Keratinocyte (primary cell): ENCODE measurements around the gene GRAMD4. TPM values are rescaled to one million over a fixed set of nuclear protein-coding genes. Genes with fewer than 3 reads are reported as not detected.

ENCODE experiments used
- DNase-seq: peaks from one replicate; pipeline ENCODE4 v3.0.0-alpha.2; 2011; ENCODE audit warnings: low read depth, missing footprints, low spot score
- FAIRE-seq: peaks from 2 replicates; lab custom pipeline; 2011; peaks lifted over from hg19 to GRCh38; lab: Jason Lieb, UNC
- H2AFZ ChIP-seq: 2 replicates; pipeline ENCODE4 v1.6.0; 2012; ENCODE audit warnings: low read length, control low read depth, inconsistent platforms; ENCODE audit not compliant: control insufficient read depth
- H3K27ac ChIP-seq: 2 replicates; pipeline ENCODE4 v1.5.1; 2011; ENCODE audit warnings: low read length; ENCODE audit not compliant: control insufficient read depth, insufficient read depth
- H3K27me3 ChIP-seq: 3 replicates; pipeline ENCODE4 v1.6.0; 2011; ENCODE audit warnings: low read length; ENCODE audit not compliant: control insufficient read depth, insufficient read depth; ENCODE audit errors: extremely low read depth
- H3K36me3 ChIP-seq, 2 experiments: 2 replicates in 1 of 2; 3 replicates in 1 of 2; pipeline ENCODE4 v1.5.1; 2011; ENCODE audit warnings: low read length in 2 of 2, mild to moderate bottlenecking in 1 of 2; ENCODE audit not compliant: control insufficient read depth in 2 of 2, insufficient read depth in 2 of 2; ENCODE audit errors: extremely low read depth in 1 of 2
- H3K4me1 ChIP-seq: 3 replicates; pipeline ENCODE4 v1.5.1; 2011; ENCODE audit warnings: low read length; ENCODE audit not compliant: control insufficient read depth, insufficient read depth; ENCODE audit errors: extremely low read depth
- H3K4me2 ChIP-seq: 3 replicates; pipeline ENCODE4 v1.6.0; 2011; ENCODE audit warnings: low read depth, low read length; ENCODE audit not compliant: control insufficient read depth, insufficient read depth; ENCODE audit errors: extremely low read depth
- H3K4me3 ChIP-seq, 3 experiments: fragments of 200-600 bp in 1 of 3; sonication (generic) in 1 of 3; 2 replicates in 2 of 3; 3 replicates in 1 of 3; pipeline ENCODE4 v1.5.1; 2011 to 2016; ENCODE audit warnings: low read length in 3 of 3, mild to moderate bottlenecking in 3 of 3, control low read depth in 2 of 3, inconsistent platforms in 1 of 3, low read depth in 1 of 3, mixed read lengths in 1 of 3, mixed run types in 1 of 3, moderate library complexity in 1 of 3; ENCODE audit not compliant: control insufficient read depth in 2 of 3, insufficient read depth in 2 of 3; ENCODE audit errors: extremely low read depth in 1 of 3
- H3K79me2 ChIP-seq: 2 replicates; pipeline ENCODE4 v1.6.0; 2012; ENCODE audit warnings: low read length; ENCODE audit not compliant: control insufficient read depth, insufficient read depth
- H3K9ac ChIP-seq: 3 replicates; pipeline ENCODE4 v1.6.0; 2011; ENCODE audit warnings: low read length; ENCODE audit not compliant: control insufficient read depth, insufficient read depth; ENCODE audit errors: extremely low read depth
- H3K9me1 ChIP-seq: 3 replicates; pipeline ENCODE4 v1.6.0; 2011; ENCODE audit warnings: low read length; ENCODE audit not compliant: control insufficient read depth, insufficient read depth; ENCODE audit errors: extremely low read depth
- H3K9me3 ChIP-seq: 2 replicates; pipeline ENCODE4 v1.5.1; 2012; ENCODE audit warnings: low read depth, low read length; ENCODE audit not compliant: control insufficient read depth
- H4K20me1 ChIP-seq: 3 replicates; pipeline ENCODE4 v1.6.0; 2011; ENCODE audit warnings: low read length; ENCODE audit not compliant: control insufficient read depth, insufficient read depth; ENCODE audit errors: extremely low read depth
- CTCF ChIP-seq, 3 experiments: IDR thresholded peaks in 1 of 3; conservative IDR thresholded peaks in 1 of 3; optimal IDR thresholded peaks in 1 of 3; 2 replicates in 2 of 3; 3 replicates in 1 of 3; pipeline versions ENCODE3 to v1.5.1; 2011; ENCODE audit warnings: low read length in 3 of 3, mild to moderate bottlenecking in 3 of 3, moderate library complexity in 2 of 3, control low read depth in 1 of 3, inconsistent platforms in 1 of 3; ENCODE audit not compliant: insufficient read depth in 2 of 3; ENCODE audit errors: extremely low read depth in 1 of 3
- EZH2 ChIP-seq: IDR thresholded peaks from one replicate; pipeline ENCODE4 v1.6.1; 2012; ENCODE audit warnings: inconsistent platforms, mild to moderate bottlenecking, low read length, moderate library complexity
- dilution Hi-C: fragments of 300-500 bp; cut with MboI; formaldehyde crosslinking; loops from one replicate; pipeline ENCODE4 v1.7.0; 2020; ENCODE audit warnings: low sequenced_read_pairs; ENCODE audit not compliant: extremely low pct_ligation_motif_present
- polyA plus RNA-seq, 5 experiments: library from polyadenylated mRNA; depleted of rRNA in 3 of 5; stranded (reverse) in 3 of 5; stranded (forward) in 1 of 5; unstranded in 1 of 5; fragments of >200 nt; gene quantifications; 1 replicate in 1 of 5; 2 replicates in 3 of 5; 3 replicates in 1 of 5; pipeline versions ENCODE4 v1.2.1 to v1.2.3, GENCODE V29; 2011 to 2012; ENCODE audit warnings: missing spikeins in 2 of 5, low read depth in 1 of 5, low replicate concordance in 1 of 5

GRAMD4 gene
- polyA plus RNA-seq, 1 donor (not counting 4 experiments of a cell fraction or from before 2014, with no cell fraction given), result 17.3 TPM

- FAIRE-seq, result no peak
- H3K36me3 ChIP-seq, result peaks cover 0 to 7% of the 10 kb centered on the region in 2 experiments
Measured at GRCh38 chr22:46672731-46673130, 52.5 kb downstream of the GRAMD4 start.

GRCh38 chr22:46673205-46673604 lies 53.0 kb downstream of the GRAMD4 start:
- H3K9me1 ChIP-seq, result no peaks in the 10 kb centered on the region
- H3K27ac ChIP-seq, result no peak overlapping the region
- no peak overlapping the region for H3K9ac ChIP-seq
- FAIRE-seq (no peak), DNase-seq (no peak)
- TF ChIP-seq EZH2 (no peak), CTCF (optimal IDR thresholded peaks at IDR 0.05 in 1 of 3, IDR thresholded peaks at IDR 0.05 in 1 of 3, conservative IDR thresholded peaks at IDR 0.05 in 1 of 3; ENCODE audit: extremely low read depth in 1 of 3, insufficient read depth in 2 of 3, low read length in 3 of 3) (no peak)
- H3K36me3 ChIP-seq, result peaks cover 0 to 7% of the 10 kb centered on the region in 2 experiments
- H3K4me1 ChIP-seq, result no peaks in the 10 kb centered on the region
- no peaks in the 10 kb centered on the region for H3K9me3 ChIP-seq
- H3K4me3 ChIP-seq, result no peak overlapping the region
- H3K79me2 ChIP-seq, result no peaks in the 10 kb centered on the region
- no peak overlapping the region for H3K4me2 ChIP-seq
- dilution Hi-C loops, result no loop called here
- no peaks in the 10 kb centered on the region for H3K27me3 ChIP-seq
- H2AFZ ChIP-seq, result no peak overlapping the region
- no peaks in the 10 kb centered on the region for H4K20me1 ChIP-seq

More at GRCh38 chr22:46672731-46673130, 52.5 kb downstream of the GRAMD4 start:
- H3K27ac ChIP-seq, result no peak overlapping the region
- H3K79me2 ChIP-seq, result no peaks in the 10 kb centered on the region
- H3K4me3 ChIP-seq, result no peak overlapping the region
- dilution Hi-C loops, result no loop called here
- no peak overlapping the region for H2AFZ ChIP-seq
- H3K9ac ChIP-seq, result no peak overlapping the region
- H3K4me1 ChIP-seq, result no peaks in the 10 kb centered on the region
- TF ChIP-seq CTCF (optimal IDR thresholded peaks at IDR 0.05 in 1 of 3, IDR thresholded peaks at IDR 0.05 in 1 of 3, conservative IDR thresholded peaks at IDR 0.05 in 1 of 3; ENCODE audit: extremely low read depth in 1 of 3, insufficient read depth in 2 of 3, low read length in 3 of 3) (no peak), EZH2 (no peak)
- no peaks in the 10 kb centered on the region for H3K9me1 ChIP-seq
- H4K20me1 ChIP-seq, result no peaks in the 10 kb centered on the region
- no peak overlapping the region for H3K4me2 ChIP-seq
- H3K9me3 ChIP-seq, result no peaks in the 10 kb centered on the region
- no peak for DNase-seq
- H3K27me3 ChIP-seq, result no peaks in the 10 kb centered on the region
